GM21447 (cell line): ENCODE results near the gene PSRC1.

Experiments used
- ATAC-seq: cut with Tn5 transposase; IDR thresholded peaks from one replicate; pipeline ENCODE4 v1.9.1; 2021; ENCODE audit not compliant: unreplicated experiment

Gene PSRC1

GRCh38 chr1:109248797-109249629 lies 33.9 kb downstream of the PSRC1 start, which contains the start of gene CELSR2:
CELSR2 (plus strand) TSS chr1:109249539; CDS start chr1:109250080, 541 bp downstream.
- ATAC-seq: peak; percentile 77

GRCh38 chr1:109248444-109248796 lies 34.5 kb downstream of the PSRC1 start:
- ATAC-seq: no peak

- no peak for ATAC-seq
Observed at GRCh38 chr1:109247401-109248365, 35.3 kb downstream of the PSRC1 start.

GRCh38 chr1:109246141-109246551 lies 36.8 kb downstream of the PSRC1 start:
- ATAC-seq: no peak

GRCh38 chr1:109243860-109244552 lies 38.9 kb downstream of the PSRC1 start:
- no peak for ATAC-seq

GRCh38 chr1:109243221-109243620 lies 39.7 kb downstream of the PSRC1 start:
- no peak for ATAC-seq

- no peak for ATAC-seq
Observed at GRCh38 chr1:109242387-109242786, 40.6 kb downstream of the PSRC1 start.

GRCh38 chr1:109241841-109242345 lies 41.1 kb downstream of the PSRC1 start:
- no peak for ATAC-seq

GRCh38 chr1:109241344-109241743 lies 41.6 kb downstream of the PSRC1 start:
- ATAC-seq: no peak

- ATAC-seq: no peak
Observed at GRCh38 chr1:109240158-109241152, 42.5 kb downstream of the PSRC1 start.

GRCh38 chr1:109239409-109240068 lies 43.4 kb downstream of the PSRC1 start:
- no peak for ATAC-seq

- no peak for ATAC-seq
Observed at GRCh38 chr1:109239047-109239408, 43.9 kb downstream of the PSRC1 start.

- no peak for ATAC-seq
Observed at GRCh38 chr1:109238382-109238781, 44.6 kb downstream of the PSRC1 start.

GRCh38 chr1:109237512-109237911 lies 45.4 kb downstream of the PSRC1 start:
- no peak for ATAC-seq

- ATAC-seq: no peak
Observed at GRCh38 chr1:109235137-109235536, 47.8 kb downstream of the PSRC1 start.

GRCh38 chr1:109231066-109231465 lies 51.9 kb downstream of the PSRC1 start:
- ATAC-seq: no peak
